GM12878 (cell line): Measurements from ENCODE around the gene ZNRF3. TPM values are rescaled to one million over a fixed set of nuclear protein-coding genes. Genes with fewer than 3 reads are reported as not detected.

Experiments used
- ATAC-seq: fragments of 200-7000 bp; cut with Tn5 transposase; 3 replicates; pipeline ENCODE4 v1.9.1; 2020; ENCODE audit warnings: mild to moderate bottlenecking, moderate library complexity
- BruUV-seq: library from RNA; stranded (reverse); fragments of 400-500 nt; replicated peaks from 2 replicates; lab custom pipeline; 2021; lab: Mats Ljungman, UMichigan
- CTCF ChIA-PET: fragments of 300-600 bp; sonication (Branson Sonifier 250); formaldehyde crosslinking; extraction: SDS; loops from one replicate; lab custom pipeline; 2021; ENCODE audit warnings: inconsistent platforms; lab: Yijun Ruan, JAX
- POLR2A ChIA-PET: fragments of 350-600 bp; formaldehyde crosslinking; extraction: SDS; loops from one replicate; lab custom pipeline; 2021; ENCODE audit warnings: inconsistent platforms; lab: Charles Lee
- RAD21 ChIA-PET: fragments of 300-600 bp; sonication (Branson Sonifier 250); formaldehyde crosslinking; loops from one replicate; lab custom pipeline; 2023; ENCODE audit warnings: antibody characterized with exemption; ENCODE audit not compliant: unreplicated experiment; lab: Charles Lee
- SMC1A ChIA-PET: fragments of 300-600 bp; sonication (Branson Sonifier 250); formaldehyde crosslinking; loops from one replicate; lab custom pipeline; 2023; ENCODE audit not compliant: unreplicated experiment, uncharacterized antibody; lab: Charles Lee
- DNase-seq: peaks from one replicate; pipeline ENCODE4 v3.0.0-alpha.2; 2011; ENCODE audit warnings: low read depth, low spot score
- FAIRE-seq: peaks from 3 replicates; lab custom pipeline; 2011; peaks lifted over from hg19 to GRCh38; lab: Jason Lieb, UNC
- H2AFZ ChIP-seq: 2 replicates; pipeline ENCODE4 v1.6.0; 2011; ENCODE audit warnings: low read depth, low read length, control low read depth; ENCODE audit not compliant: control insufficient read depth
- H3K27ac ChIP-seq: 2 replicates; pipeline ENCODE4 v1.5.1; 2011; ENCODE audit warnings: control low read depth; ENCODE audit not compliant: control insufficient read depth, insufficient read depth
- H3K27me3 ChIP-seq, 2 experiments: replicated peaks in 1 of 2; 2 replicates each; pipeline versions ENCODE4 v1.6.0 to v1.6.1; 2011; ENCODE audit warnings: low read length in 1 of 2; ENCODE audit not compliant: control insufficient read depth in 2 of 2, insufficient read depth in 2 of 2
- H3K36me3 ChIP-seq, 2 experiments: 2 replicates each; pipeline ENCODE4 v1.5.1; 2011; ENCODE audit warnings: low read length in 1 of 2; ENCODE audit not compliant: control insufficient read depth in 2 of 2, insufficient read depth in 2 of 2
- H3K4me1 ChIP-seq: 2 replicates; pipeline ENCODE4 v1.6.1; 2011; ENCODE audit warnings: mild to moderate bottlenecking, low read length, moderate library complexity, mixed read lengths; ENCODE audit not compliant: control insufficient read depth, insufficient read depth
- H3K4me2 ChIP-seq: 2 replicates; pipeline ENCODE4 v1.6.0; 2011; ENCODE audit warnings: control low read depth; ENCODE audit not compliant: control insufficient read depth, insufficient read depth
- H3K4me3 ChIP-seq: fragments of 200-600 bp; sonication (generic); 2 replicates; pipeline ENCODE4 v1.5.1; 2016
- H3K79me2 ChIP-seq: 2 replicates; pipeline ENCODE4 v1.6.0; 2011; ENCODE audit warnings: low read length; ENCODE audit not compliant: control insufficient read depth, insufficient read depth
- H3K9ac ChIP-seq: 2 replicates; pipeline ENCODE4 v1.8.0; 2011; ENCODE audit warnings: low read length, control low read depth, mixed read lengths; ENCODE audit not compliant: control insufficient read depth, insufficient read depth
- H3K9me3 ChIP-seq: replicated peaks from 3 replicates; pipeline ENCODE4 v1.5.1; 2011; ENCODE audit warnings: mild to moderate bottlenecking, low read length; ENCODE audit not compliant: control insufficient read depth, insufficient read depth
- H4K20me1 ChIP-seq: 2 replicates; pipeline ENCODE4 v1.6.0; 2011; ENCODE audit not compliant: control insufficient read depth, insufficient read depth
- ATF2 ChIP-seq: IDR thresholded peaks from 2 replicates; pipeline ENCODE4 v1.6.1; 2012; ENCODE audit warnings: low read length, inconsistent platforms
- BHLHE40 ChIP-seq, 2 experiments: fragments of 450-650 bp in 1 of 2; IDR thresholded peaks; 2 replicates each; pipeline ENCODE4 v1.6.1; 2011 to 2017; ENCODE audit warnings: low read depth in 2 of 2, borderline replicate concordance in 1 of 2, improper control_type of control experiment in 1 of 2, low read length in 1 of 2, mild to moderate bottlenecking in 1 of 2
- CHD1 ChIP-seq: IDR thresholded peaks from 2 replicates; pipeline ENCODE4 v1.6.1; 2012; ENCODE audit warnings: low read depth, low read length, improper control_type of control experiment
- FOXM1 ChIP-seq: IDR thresholded peaks from 2 replicates; pipeline ENCODE4 v1.6.1; 2012; ENCODE audit warnings: low read depth, mild to moderate bottlenecking, inconsistent platforms, low read length, moderate library complexity
- MTA2 ChIP-seq: fragments of 450-650 bp; IDR thresholded peaks from 2 replicates; pipeline ENCODE4 v1.6.1; 2016; ENCODE audit warnings: low read depth, mild to moderate bottlenecking, moderate library complexity
- SPI1 ChIP-seq: IDR thresholded peaks from 2 replicates; pipeline ENCODE4 v1.6.1; 2011; ENCODE audit warnings: low read depth, mild to moderate bottlenecking, low read length, moderate library complexity, borderline replicate concordance; ENCODE audit not compliant: insufficient read depth
- SREBF1 ChIP-seq: IDR thresholded peaks from 2 replicates; pipeline ENCODE4 v1.6.1; 2012; ENCODE audit warnings: mild to moderate bottlenecking, low read length
- YY1 ChIP-seq: IDR thresholded peaks from 2 replicates; pipeline ENCODE4 v1.6.1; 2011; ENCODE audit warnings: low read depth, mild to moderate bottlenecking, low read length
- WGBS: methylation state at CpG from one replicate; pipeline ENCODE4 v1.1.6; 2016; ENCODE audit warnings: low lambda C conversion rate; ENCODE audit not compliant: insufficient replicate concordance, insufficient coverage; ENCODE audit errors: missing lambda C conversion rate; 5-methylcytosine and 5-hydroxymethylcytosine counted together
- in situ Hi-C: fragments of 300-500 bp; cut with MboI; formaldehyde crosslinking; loops from 9 replicates; pipeline ENCODE4 v1.14.3; 2018; ENCODE audit warnings: mixed read lengths
- intact Hi-C: fragments of 100-400 bp; cut with micrococcal nuclease; formaldehyde crosslinking; loops from one replicate; pipeline ENCODE4 v1.14.2; 2022; ENCODE audit not compliant: unreplicated experiment
- polyA plus RNA-seq, 11 experiments: library from polyadenylated mRNA; depleted of rRNA in 4 of 11; unstranded in 6 of 11; stranded (reverse) in 5 of 11; fragments of >200 nt; fragmentation: Nextera tagmentation in 4 of 11; fragmentation: Illumina TruSeq in 1 of 11; extraction: Ambion mirVana in 4 of 11; extraction: Trizol in 1 of 11; gene quantifications; 1 replicate in 1 of 11; 2 replicates in 10 of 11; pipeline versions ENCODE4 v1.2.1 to v1.2.3, GENCODE V29; 2011 to 2016; ENCODE audit warnings: inconsistent platforms in 2 of 11, missing spikeins in 2 of 11, low read depth in 1 of 11
- total RNA-seq, 4 experiments: library from RNA; depleted of rRNA in 3 of 4; stranded (reverse); fragments of >200 nt in 3 of 4; fragmentation: Illumina TruSeq in 1 of 4; extraction: Trizol in 1 of 4; gene quantifications; 2 replicates each; pipeline versions ENCODE4 v1.2.1 to v1.2.3, GENCODE V29; 2013 to 2021

The ZNRF3 gene
- total and polyA plus RNA-seq, 10 of the 15 experiments (the other 5 are each of a cell fraction or from before 2014, with no cell fraction given): 0.05 to 2.4 (median 0.46) TPM

GRCh38 chr22:28955817-28956216, 72.4 kb downstream of the ZNRF3 start (continued):
- TF ChIP-seq YY1 (0 out of 2 replicates have a peak, but pooled peaks have one; percentile 9), MTA2 (peak; percentile 86), CHD1 (no peak), SREBF1 (no peak), FOXM1 (0 out of 2 replicates have a peak, but pooled peaks have one; percentile 26), ATF2 (peak; percentile 52; the same call in 1 of the 2 replicates)
- TF ChIP-seq, all 136 proteins: peak for 38

GRCh38 chr22:28956506-28956905, 73.1 kb downstream of the ZNRF3 start:
- Histone ChIP-seq H2AFZ (no peak overlapping the region), H3K27ac (no peak overlapping the region), H3K4me2 (no peak overlapping the region), H3K4me1 (peaks cover 18% of the 10 kb centered on the region), H3K9me3 (no peaks in the 10 kb centered on the region; the same call in 2 of the 3 replicates), H3K4me3 (no peak overlapping the region), H3K79me2 (no peaks in the 10 kb centered on the region), H4K20me1 (no peaks in the 10 kb centered on the region), H3K27me3 (peaks cover 0 to 2% of the 10 kb centered on the region in 2 experiments; a peak in 1 of 4 replicates), H3K36me3 (no peaks in the 10 kb centered on the region), H3K9ac (no peak overlapping the region)
- BruUV-seq: no TSS peak
- 0% methylated on average over 1 of the region's 1 CpG for WGBS
- DNase-seq: no peak
- TF ChIP-seq BHLHE40 (IDR thresholded peaks at IDR 0.05; ENCODE audit: borderline replicate concordance in 1 of 2, low read depth in 2 of 2, low read length in 1 of 2) (no peak), SPI1 (0 out of 2 replicates have a peak, but pooled peaks have one; percentile 6)
- ChIA-PET POLR2A (interaction anchor here (0.6 to 1.5 kb wide), 8 partner anchors 8 to 580 kb away, joined by 3 to 6 read pairs (median 4); no protein-coding TSS in a partner anchor), RAD21 (interaction anchor here (0.6 to 2.6 kb wide), 11 partner anchors 12 to 84 kb away, joined by 3 to 12 read pairs (median 3); no protein-coding TSS in a partner anchor), SMC1A (interaction anchor here (0.9 to 3.8 kb wide), 8 partner anchors 9 to 72 kb away, joined by 3 to 9 read pairs (median 6); no protein-coding TSS in a partner anchor), CTCF (interaction anchor here (0.6 to 1.0 kb wide), 4 partner anchors 20 to 39 kb away, joined by 3 to 4 read pairs (median 3); no protein-coding TSS in a partner anchor)
- ATAC-seq: peak; percentile 58
- intact Hi-C loops (loop anchor here (5.0 kb wide), 1 partner anchor 69 kb away; no protein-coding TSS in a partner anchor), in situ Hi-C loops (no loop called here)
- no peak for FAIRE-seq
